GM21529 (cell line): ENCODE data around the gene AADACL4.
"Not testable (repeated sequence)": the region's sequence is repeated elsewhere in the genome, so short reads cannot be mapped to it uniquely, and the experiment has no call there.

Source experiments
- ATAC-seq: cut with Tn5 transposase; IDR thresholded peaks from one replicate; pipeline ENCODE4 v1.9.1; 2021; ENCODE audit not compliant: unreplicated experiment

AADACL4 gene

GRCh38 chr1:12657885-12658512 is 14.1 kb downstream of the AADACL4 start:
- not testable (repeated sequence) for ATAC-seq

DNA sequence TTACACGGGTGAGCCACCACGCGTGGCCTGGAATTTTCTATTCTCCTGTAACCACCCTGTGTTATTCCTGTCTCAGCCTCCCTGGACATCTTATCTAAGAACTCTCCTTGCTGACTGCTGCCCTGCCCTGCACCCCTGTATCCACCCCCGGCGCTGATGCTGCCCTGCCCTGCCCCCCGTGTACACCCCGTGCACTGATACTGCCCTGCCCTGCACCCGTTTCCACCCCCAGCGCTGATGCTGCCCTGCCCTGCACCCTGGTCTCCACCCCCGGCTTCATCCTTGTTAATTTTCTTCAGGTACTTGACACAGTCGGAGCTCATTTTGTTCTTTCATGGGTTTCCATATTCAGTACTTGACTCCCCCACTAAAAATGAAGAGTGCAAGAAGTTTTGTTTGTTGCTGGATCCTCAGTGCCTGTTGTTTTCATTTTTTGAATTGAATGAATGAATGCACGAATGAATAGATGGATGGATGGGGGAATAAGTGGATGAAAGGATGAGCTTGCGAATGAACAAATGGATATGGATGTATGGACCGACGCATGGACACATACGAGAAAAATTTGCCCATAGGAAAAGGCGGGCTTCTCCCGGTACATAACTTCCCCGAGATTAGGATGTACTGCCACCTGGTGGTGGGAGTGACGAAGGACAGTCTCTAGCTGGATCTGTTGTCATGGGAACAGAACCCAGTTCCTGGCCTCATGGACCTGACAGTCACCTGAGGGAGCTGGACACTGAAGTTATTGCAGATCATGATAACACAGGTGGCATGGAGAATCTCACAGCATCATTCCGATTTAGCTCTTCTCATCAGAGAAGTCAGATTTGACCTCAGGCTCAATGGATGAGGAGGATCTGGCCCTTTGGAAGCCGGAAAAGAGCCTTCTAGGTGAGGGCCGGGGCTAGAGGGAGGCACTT is 14.9 kb downstream of the AADACL4 start:
- no peak for ATAC-seq

GRCh38 chr1:12661606-12662219 is 17.8 kb downstream of the AADACL4 start:
- ATAC-seq, result no peak

GRCh38 chr1:12662556-12662955 is 18.7 kb downstream of the AADACL4 start:
- no peak for ATAC-seq

GRCh38 chr1:12665511-12665910 is 21.6 kb downstream of the AADACL4 start:
- ATAC-seq, result no peak

DNA sequence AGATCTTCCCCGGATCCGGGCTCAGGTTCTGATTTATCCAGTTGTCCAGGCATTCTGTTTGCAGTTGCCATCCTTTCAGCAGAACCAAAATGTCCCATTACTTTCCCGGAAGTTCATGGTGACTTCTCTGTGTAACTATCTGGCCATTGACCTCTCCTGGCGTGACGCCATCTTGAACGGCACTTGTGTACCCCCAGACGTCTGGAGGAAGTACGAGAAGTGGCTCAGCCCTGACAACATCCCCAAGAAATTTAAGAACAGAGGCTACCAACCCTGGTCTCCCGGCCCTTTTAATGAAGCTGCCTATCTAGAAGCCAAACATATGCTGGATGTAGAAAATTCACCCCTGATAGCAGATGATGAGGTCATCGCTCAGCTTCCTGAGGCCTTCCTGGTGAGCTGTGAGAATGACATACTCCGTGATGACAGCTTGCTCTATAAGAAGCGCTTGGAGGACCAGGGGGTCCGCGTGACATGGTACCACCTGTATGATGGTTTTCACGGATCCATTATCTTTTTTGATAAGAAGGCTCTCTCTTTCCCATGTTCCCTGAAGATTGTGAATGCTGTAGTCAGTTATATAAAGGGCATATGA is 22.4 kb downstream of the AADACL4 start:
- no peak for ATAC-seq

DNA sequence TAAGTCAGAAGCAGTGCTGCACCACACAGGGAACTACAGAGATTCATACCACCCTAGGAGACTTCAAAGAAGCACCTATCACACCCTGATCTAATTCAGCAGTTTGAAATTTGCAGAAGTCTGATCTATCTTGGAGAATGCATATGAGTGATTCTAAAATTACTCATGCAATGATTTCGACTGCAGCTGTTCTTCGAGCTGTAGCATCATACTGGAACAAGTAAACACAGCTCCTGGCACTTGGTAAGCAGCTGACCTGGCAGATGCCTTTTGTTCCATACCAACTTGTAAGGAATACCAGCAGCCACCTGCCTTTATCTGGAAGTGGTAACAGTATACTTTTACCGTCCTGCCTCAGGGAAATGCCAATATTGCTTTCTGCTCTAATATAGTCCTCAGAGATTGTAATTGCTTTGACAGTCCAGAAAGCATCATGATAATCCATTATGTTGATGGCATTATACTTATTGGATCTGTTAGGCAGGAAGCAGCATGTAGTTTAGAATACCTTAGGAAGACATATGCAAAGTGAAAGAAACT is 25.7 kb downstream of the AADACL4 start:
- ATAC-seq, result no peak

DNA sequence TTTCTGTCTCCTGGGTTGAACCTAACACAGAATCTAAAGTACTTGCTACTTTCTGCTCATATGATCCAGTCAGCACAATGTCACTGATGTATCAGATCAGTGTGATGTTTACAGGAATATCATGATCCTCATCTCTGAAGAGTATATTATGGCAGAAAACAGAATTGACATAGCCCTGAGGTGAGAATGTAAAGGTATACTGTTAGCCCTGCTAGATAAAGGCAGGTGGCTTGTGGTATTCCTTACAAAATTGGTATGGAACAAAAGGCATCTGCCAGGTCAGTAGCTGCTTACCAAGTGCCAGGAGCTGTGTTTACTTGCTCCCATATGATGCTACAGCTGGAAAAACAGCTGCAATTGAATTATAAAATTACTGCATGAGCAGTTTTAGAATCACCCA is 30.5 kb downstream of the AADACL4 start:
- ATAC-seq, result no peak

- not testable (repeated sequence) for ATAC-seq
Measured at GRCh38 chr1:12676122-12676521, 32.2 kb downstream of the AADACL4 start.

DNA sequence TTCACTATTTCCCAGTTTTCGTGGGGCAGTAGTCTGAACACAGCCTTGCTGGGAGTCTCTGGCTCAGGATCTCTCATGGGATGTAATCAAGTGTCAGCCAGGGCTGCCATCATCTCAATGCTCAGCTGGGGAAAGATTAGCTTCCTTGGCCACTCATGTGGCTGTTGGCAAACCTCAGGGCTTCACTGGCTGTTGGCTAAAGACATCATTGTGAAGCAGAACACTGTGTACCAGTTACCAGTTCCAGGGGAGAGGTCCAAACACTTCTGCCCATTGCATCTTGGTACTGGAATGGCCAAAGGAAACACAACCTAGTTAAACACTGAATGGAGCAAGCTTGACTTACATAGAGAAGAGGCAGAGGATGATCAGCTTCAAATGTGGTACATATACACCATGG is 33.7 kb downstream of the AADACL4 start:
- no peak for ATAC-seq

GRCh38 chr1:12678350-12678749 is 34.5 kb downstream of the AADACL4 start:
- no peak for ATAC-seq

- ATAC-seq, result no peak
Measured at GRCh38 chr1:12678820-12679219, 34.9 kb downstream of the AADACL4 start.

- no peak for ATAC-seq
Measured at GRCh38 chr1:12690156-12690555, 46.3 kb downstream of the AADACL4 start.

DNA sequence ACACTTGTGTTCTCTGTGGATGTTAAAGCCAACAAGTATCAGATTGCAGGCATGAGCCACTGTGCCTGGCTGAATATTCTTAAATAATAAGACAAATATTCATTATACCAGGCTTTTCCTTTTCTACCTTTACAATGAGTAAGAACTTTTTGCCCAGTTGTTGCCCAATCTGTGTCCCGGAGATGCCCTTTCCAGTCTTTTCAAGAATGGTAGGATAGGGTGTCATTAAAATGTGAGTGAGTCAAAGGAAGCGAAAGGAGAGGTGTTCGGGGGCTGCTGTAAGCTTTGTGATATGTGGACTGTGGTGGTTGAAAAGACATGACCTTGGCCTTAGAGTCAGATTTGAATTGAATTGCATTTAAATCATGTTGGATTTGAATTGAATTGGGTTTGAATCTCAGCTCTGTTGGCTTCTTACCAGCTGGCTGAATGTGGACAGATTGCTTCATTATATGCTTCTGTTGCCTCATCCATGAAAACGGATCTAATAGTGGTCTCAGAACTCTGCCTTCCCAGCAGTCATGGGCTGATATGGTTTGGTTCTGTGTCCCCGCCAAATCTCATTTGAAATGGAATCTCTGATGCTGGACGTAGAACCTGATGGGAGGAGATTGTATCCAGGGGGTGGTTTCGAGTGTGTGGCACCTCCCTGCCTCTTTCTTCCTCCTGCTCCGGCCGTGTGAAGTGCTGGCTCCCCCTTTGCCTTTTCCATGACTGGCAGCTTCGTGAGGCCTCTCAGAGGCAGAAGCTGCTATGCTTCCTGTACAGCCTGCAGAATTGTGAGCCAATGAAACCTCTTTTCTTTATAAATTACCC is 49.3 kb downstream of the AADACL4 start:
- ATAC-seq, result no peak

- no peak for ATAC-seq
Measured at GRCh38 chr1:12696658-12697057, 52.8 kb downstream of the AADACL4 start.

- ATAC-seq, result no peak
Measured at GRCh38 chr1:12697397-12697796, 53.5 kb downstream of the AADACL4 start.

DNA sequence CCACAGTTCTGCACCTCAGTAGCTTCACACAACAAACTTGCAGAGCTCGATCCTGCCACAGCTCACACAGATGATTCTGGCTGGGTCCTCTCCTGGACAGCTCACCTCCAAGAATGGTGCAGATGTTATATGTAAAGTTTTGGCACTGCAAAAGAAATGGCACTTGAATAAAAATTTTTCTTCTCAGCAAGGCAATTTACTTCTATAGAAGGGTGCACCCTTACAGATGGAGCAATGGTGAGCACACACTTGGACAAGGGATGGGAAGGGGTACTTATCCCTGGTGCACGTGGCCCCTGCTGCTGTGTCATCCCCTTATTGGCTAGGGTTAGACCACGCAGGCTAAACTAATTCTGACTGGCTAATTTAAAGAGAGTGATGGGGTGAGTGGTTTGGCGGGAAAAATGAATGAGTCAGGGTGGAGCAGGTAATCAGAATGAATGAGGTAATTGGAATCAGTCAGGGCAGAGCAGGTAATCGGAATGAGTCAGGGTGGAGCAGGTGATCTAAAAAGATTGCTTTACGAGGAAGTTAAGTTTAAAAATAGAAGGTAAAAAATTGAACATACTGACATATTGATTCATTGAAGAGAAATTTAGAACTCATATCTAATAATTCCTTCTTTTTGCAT is 60.1 kb downstream of the AADACL4 start:
- no peak for ATAC-seq

DNA sequence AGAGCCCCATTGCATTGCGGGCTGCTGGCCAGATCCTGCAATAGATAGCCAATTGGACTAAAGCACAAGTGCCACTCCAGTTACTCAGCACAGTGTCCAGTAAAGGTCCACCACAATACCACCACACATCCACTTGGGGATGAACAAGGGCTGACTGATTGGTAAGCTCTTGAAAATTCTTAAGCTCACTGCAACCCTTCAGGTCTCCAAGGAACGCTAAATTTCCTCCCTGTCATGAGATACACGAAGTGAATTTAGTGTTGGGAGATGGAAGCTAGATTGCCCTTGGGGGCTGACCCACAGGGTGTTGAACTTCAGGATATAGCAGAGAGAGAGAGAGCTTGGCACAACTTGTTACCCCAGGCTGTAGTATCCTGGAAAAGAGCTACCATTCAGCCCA is 62.2 kb downstream of the AADACL4 start:
- no peak for ATAC-seq

- ATAC-seq, result no peak
Measured at GRCh38 chr1:12708396-12709090, 64.7 kb downstream of the AADACL4 start.
